H9 (cell line): ENCODE data around the gene MINDY4. TPM values are rescaled to one million over a fixed set of nuclear protein-coding genes. Genes with fewer than 3 reads are reported as not detected.

Source experiments
- DNase-seq: peaks from one replicate; pipeline ENCODE4 v3.0.0-alpha.2; 2017
- H2AFZ ChIP-seq: one replicate; pipeline ENCODE4 v1.6.1; 2013; ENCODE audit warnings: mild to moderate bottlenecking, low read length, control low read depth, moderate library complexity
- H2AK5ac ChIP-seq: 2 replicates; pipeline ENCODE4 v1.6.1; 2013; ENCODE audit warnings: low read length, control low read depth, mixed read lengths; ENCODE audit not compliant: insufficient read length
- H2BK120ac ChIP-seq: one replicate; pipeline ENCODE4 v1.6.1; 2013; ENCODE audit warnings: low read depth, mild to moderate bottlenecking, low read length, control low read depth, inconsistent platforms; ENCODE audit not compliant: poor library complexity, severe bottlenecking
- H2BK12ac ChIP-seq: 2 replicates; pipeline ENCODE4 v1.6.1; 2013; ENCODE audit warnings: low read length, control low read depth, mixed read lengths, low read depth; ENCODE audit not compliant: insufficient read length
- H2BK15ac ChIP-seq: 2 replicates; pipeline ENCODE4 v1.6.1; 2013; ENCODE audit warnings: low read depth, low read length, control low read depth
- H2BK20ac ChIP-seq: one replicate; pipeline ENCODE4 v1.6.1; 2013; ENCODE audit warnings: low read depth, mild to moderate bottlenecking, low read length, control low read depth, inconsistent platforms; ENCODE audit not compliant: poor library complexity, severe bottlenecking
- H2BK5ac ChIP-seq: 2 replicates; pipeline ENCODE4 v1.6.1; 2013; ENCODE audit warnings: low read length, control low read depth, mixed read lengths; ENCODE audit not compliant: insufficient read length
- H3K14ac ChIP-seq: 2 replicates; pipeline ENCODE4 v1.6.1; 2013; ENCODE audit warnings: low read length, control low read depth; ENCODE audit not compliant: insufficient read depth
- H3K18ac ChIP-seq: 2 replicates; pipeline ENCODE4 v1.6.1; 2013; ENCODE audit warnings: low read depth, mild to moderate bottlenecking, mixed read lengths, low read length, control low read depth; ENCODE audit not compliant: insufficient read length
- H3K23ac ChIP-seq: 2 replicates; pipeline ENCODE4 v1.6.1; 2013; ENCODE audit warnings: low read length, control low read depth, mixed read lengths, low read depth; ENCODE audit not compliant: insufficient read length
- H3K23me2 ChIP-seq: 2 replicates; pipeline ENCODE4 v1.6.1; 2013; ENCODE audit warnings: low read depth, mild to moderate bottlenecking, mixed read lengths, low read length, control low read depth; ENCODE audit not compliant: insufficient read length, poor library complexity, severe bottlenecking
- H3K27ac ChIP-seq: 2 replicates; pipeline ENCODE4 v1.5.1; 2013; ENCODE audit warnings: low read length, control low read depth, mixed read lengths, low read depth; ENCODE audit not compliant: insufficient read length
- H3K27me3 ChIP-seq: 2 replicates; pipeline ENCODE4 v1.6.1; 2013; ENCODE audit warnings: low read length, control low read depth, inconsistent platforms; ENCODE audit not compliant: insufficient read depth
- H3K4ac ChIP-seq: 2 replicates; pipeline ENCODE4 v1.6.1; 2013; ENCODE audit warnings: low read depth, mild to moderate bottlenecking, control low read depth, inconsistent platforms, low read length, moderate library complexity
- H3K4me1 ChIP-seq: 2 replicates; pipeline ENCODE4 v1.6.1; 2013; ENCODE audit warnings: low read length, control low read depth, inconsistent platforms; ENCODE audit not compliant: insufficient read depth
- H3K4me2 ChIP-seq: 2 replicates; pipeline ENCODE4 v1.6.1; 2013; ENCODE audit warnings: low read length, control low read depth, mixed read lengths; ENCODE audit not compliant: insufficient read length, insufficient read depth
- H3K56ac ChIP-seq: 2 replicates; pipeline ENCODE4 v1.6.1; 2013; ENCODE audit warnings: low read depth, mild to moderate bottlenecking, mixed read lengths, low read length, control low read depth; ENCODE audit not compliant: insufficient read length
- H3K79me1 ChIP-seq: 2 replicates; pipeline ENCODE4 v1.6.1; 2013; ENCODE audit warnings: low read depth, mild to moderate bottlenecking, moderate library complexity, low read length, control low read depth, inconsistent platforms; ENCODE audit not compliant: insufficient read depth, poor library complexity, severe bottlenecking
- H3K79me2 ChIP-seq: 2 replicates; pipeline ENCODE4 v1.6.1; 2013; ENCODE audit warnings: low read length, control low read depth, inconsistent platforms; ENCODE audit not compliant: insufficient read depth
- H3K9ac ChIP-seq: 2 replicates; pipeline ENCODE4 v1.6.1; 2013; ENCODE audit warnings: low read length, control low read depth, mixed read lengths; ENCODE audit not compliant: insufficient read length; ENCODE audit errors: extremely low read depth
- H3K9me3 ChIP-seq: one replicate; pipeline ENCODE4 v1.6.1; 2013; ENCODE audit warnings: low read depth, low read length, inconsistent platforms; ENCODE audit not compliant: control insufficient read depth
- H3T11ph ChIP-seq: one replicate; pipeline ENCODE4 v1.6.1; 2013; ENCODE audit warnings: mild to moderate bottlenecking, low read length, control low read depth, inconsistent platforms
- H4K20me1 ChIP-seq: one replicate; pipeline ENCODE4 v1.6.1; 2013; ENCODE audit not compliant: control insufficient read depth, insufficient read length, insufficient read depth
- H4K5ac ChIP-seq: 2 replicates; pipeline ENCODE4 v1.6.1; 2013; ENCODE audit warnings: low read depth, mild to moderate bottlenecking, mixed read lengths, low read length, control low read depth; ENCODE audit not compliant: insufficient read length
- H4K8ac ChIP-seq: replicated peaks from 2 replicates; pipeline ENCODE4 v1.6.1; 2013; ENCODE audit warnings: low read length, control low read depth, mixed read lengths, low read depth; ENCODE audit not compliant: insufficient read length
- H4K91ac ChIP-seq: 2 replicates; pipeline ENCODE4 v1.6.1; 2013; ENCODE audit warnings: low read depth, mild to moderate bottlenecking, moderate library complexity, mixed read lengths, low read length, control low read depth; ENCODE audit not compliant: insufficient read length
- H3K27ac Mint-ChIP-seq, 3 experiments: 2 replicates in 2 of 3; 3 replicates in 1 of 3; pipeline ENCODE4 v1.8.0; 2020 to 2021; ENCODE audit warnings: mixed read lengths in 3 of 3, mild to moderate bottlenecking in 1 of 3, moderate library complexity in 1 of 3
- H3K27me3 Mint-ChIP-seq: 2 replicates; pipeline ENCODE4 v1.8.0; 2021; ENCODE audit warnings: low read depth, mild to moderate bottlenecking, moderate library complexity, mixed read lengths
- H3K36me3 Mint-ChIP-seq, 3 experiments: 2 replicates in 2 of 3; 3 replicates in 1 of 3; pipeline ENCODE4 v1.8.0; 2020 to 2021; ENCODE audit warnings: low read depth in 3 of 3, mixed read lengths in 3 of 3; ENCODE audit not compliant: insufficient read depth in 1 of 3
- H3K4me1 Mint-ChIP-seq, 2 experiments: 2 replicates each; pipeline ENCODE4 v1.8.0; 2020; ENCODE audit warnings: mixed read lengths in 2 of 2
- H3K4me3 Mint-ChIP-seq, 2 experiments: 2 replicates in 1 of 2; 3 replicates in 1 of 2; pipeline ENCODE4 v1.8.0; 2020 to 2021; ENCODE audit warnings: mild to moderate bottlenecking in 2 of 2, mixed read lengths in 2 of 2, moderate library complexity in 1 of 2
- H3K9me3 Mint-ChIP-seq, 2 experiments: 2 replicates in 1 of 2; 3 replicates in 1 of 2; pipeline ENCODE4 v1.8.0; 2020; ENCODE audit warnings: mild to moderate bottlenecking in 2 of 2, mixed read lengths in 2 of 2, moderate library complexity in 1 of 2
- CTCF ChIP-seq: fragments of 200-600 bp; sonication (generic); conservative IDR thresholded peaks from 3 replicates; pipeline ENCODE4 v1.8.0; 2021; ENCODE audit warnings: antibody characterized with exemption, mild to moderate bottlenecking
- total RNA-seq: library from RNA; stranded (reverse); gene quantifications from 2 replicates; pipeline ENCODE4 v1.2.1, GENCODE V29; 2021

Gene MINDY4
- total RNA-seq, 1 experiment from 2014 or later, result 3.1 TPM

GRCh38 chr7:30924624-30925023, 153.4 kb downstream of the MINDY4 start:
- no peak overlapping the region for H3K56ac ChIP-seq
- H3K23me2 ChIP-seq, result no peaks in the 10 kb centered on the region
- Mint-ChIP-seq H3K9me3 (no peaks in the 10 kb centered on the region; a peak in 1 of 5 replicates), H3K36me3 (no peaks in the 10 kb centered on the region), H3K27ac (no peak overlapping the region), H3K27me3 (peaks cover 33% of the 10 kb centered on the region), H3K4me1 (peaks cover 0 to 5% of the 10 kb centered on the region in 2 experiments; a peak in 2 of 4 replicates), H3K4me3 (no peak overlapping the region)
- H3K79me1 ChIP-seq, result no peaks in the 10 kb centered on the region
- H2BK15ac ChIP-seq, result no peak overlapping the region
- H3K27me3 ChIP-seq, result no peaks in the 10 kb centered on the region
- H3K79me2 ChIP-seq, result no peaks in the 10 kb centered on the region
- no peaks in the 10 kb centered on the region for H3K4me1 ChIP-seq
- no peak overlapping the region for H2BK12ac ChIP-seq
- H4K5ac ChIP-seq, result no peak overlapping the region
- no peak overlapping the region for H3K4ac ChIP-seq
- H3K14ac ChIP-seq, result no peak overlapping the region
- no peak overlapping the region for H4K91ac ChIP-seq
- no peak overlapping the region for H2BK20ac ChIP-seq
- no peak overlapping the region for H2BK120ac ChIP-seq
- H4K20me1 ChIP-seq, result no peaks in the 10 kb centered on the region
- no peak overlapping the region for H2AFZ ChIP-seq
- no peak overlapping the region for H2AK5ac ChIP-seq
- no peak for TF ChIP-seq CTCF
- no peak overlapping the region for H4K8ac ChIP-seq
- no peak overlapping the region for H3K27ac ChIP-seq
- H3K23ac ChIP-seq, result no peak overlapping the region
- no peak overlapping the region for H3K4me2 ChIP-seq
- no peak overlapping the region for H2BK5ac ChIP-seq
- peak; percentile 8 for DNase-seq
- no peaks in the 10 kb centered on the region for H3K9me3 ChIP-seq
- H3K9ac ChIP-seq, result no peak overlapping the region
- H3K18ac ChIP-seq, result no peak overlapping the region
- H3T11ph ChIP-seq, result no peak overlapping the region
